HEK293 (cell line): ENCODE results near the gene AAR2.

Source experiments
- CTCF ChIA-PET: fragments of 350-600 bp; formaldehyde crosslinking; extraction: SDS; loops from one replicate; lab custom pipeline; 2021; ENCODE audit warnings: antibody characterized with exemption; lab: Yijun Ruan, JAX
- POLR2A ChIA-PET: fragments of 300-600 bp; formaldehyde crosslinking; extraction: SDS; loops from one replicate; lab custom pipeline; 2020; ENCODE audit warnings: antibody characterized with exemption, inconsistent platforms; lab: Yijun Ruan, JAX
- H3K27ac ChIP-seq: fragments of 200-500 bp; sonication (Bioruptor generic); 2 replicates; pipeline ENCODE4 v1.5.1; 2014; ENCODE audit warnings: low read depth, low read length, control low read depth, inconsistent platforms; ENCODE audit errors: extremely low read depth
- H3K36me3 ChIP-seq, 2 experiments: fragments of 200-500 bp in 1 of 2; sonication (Bioruptor generic) in 1 of 2; 1 replicate in 1 of 2; 2 replicates in 1 of 2; pipeline ENCODE4 v1.5.1; 2014 to 2017; ENCODE audit warnings: inconsistent platforms in 2 of 2, low read length in 2 of 2; ENCODE audit not compliant: control insufficient read depth in 2 of 2, insufficient read depth in 1 of 2
- H3K4me1 ChIP-seq: fragments of 200-500 bp; sonication (Bioruptor generic); 2 replicates; pipeline ENCODE4 v1.5.1; 2014; ENCODE audit warnings: mild to moderate bottlenecking, low read length, inconsistent platforms; ENCODE audit not compliant: control insufficient read depth, insufficient read depth
- H3K4me3 ChIP-seq: 2 replicates; pipeline ENCODE4 v1.5.1; 2011; ENCODE audit warnings: low read depth, mild to moderate bottlenecking, control low read depth, low read length, moderate library complexity
- H3K9me3 ChIP-seq: fragments of 200-500 bp; sonication (Bioruptor generic); 2 replicates; pipeline ENCODE4 v1.5.1; 2014; ENCODE audit warnings: low read depth, low read length, inconsistent platforms; ENCODE audit not compliant: control insufficient read depth, insufficient read depth
- GLI4 ChIP-seq: fragments of 450-650 bp; formaldehyde crosslinking; IDR thresholded peaks from 2 replicates; pipeline ENCODE4 v1.5.1; 2016; ENCODE audit warnings: missing biosample characterization, missing genetic modification characterization
- GLIS2 ChIP-seq: fragments of 450-650 bp; formaldehyde crosslinking; IDR thresholded peaks from 2 replicates; pipeline ENCODE4 v1.5.1; 2016; ENCODE audit warnings: missing biosample characterization, missing genetic modification characterization
- MZF1 ChIP-seq: fragments of 450-650 bp; formaldehyde crosslinking; IDR thresholded peaks from 2 replicates; pipeline ENCODE4 v1.5.1; 2017; ENCODE audit warnings: missing biosample characterization, missing genetic modification characterization, borderline replicate concordance
- SCRT2 ChIP-seq: fragments of 450-650 bp; formaldehyde crosslinking; IDR thresholded peaks from 2 replicates; pipeline ENCODE4 v1.5.1; 2016; ENCODE audit warnings: missing biosample characterization, missing genetic modification characterization
- SP2 ChIP-seq: fragments of 450-650 bp; formaldehyde crosslinking; IDR thresholded peaks from 2 replicates; pipeline ENCODE4 v1.5.1; 2016; ENCODE audit warnings: missing biosample characterization, missing genetic modification characterization
- SP3 ChIP-seq: fragments of 450-650 bp; formaldehyde crosslinking; IDR thresholded peaks from 2 replicates; pipeline ENCODE4 v1.5.1; 2016; ENCODE audit warnings: missing biosample characterization, missing genetic modification characterization
- TSHZ1 ChIP-seq: fragments of 450-650 bp; formaldehyde crosslinking; IDR thresholded peaks from 2 replicates; pipeline ENCODE4 v1.5.1; 2016; ENCODE audit warnings: missing biosample characterization, missing genetic modification characterization, borderline replicate concordance
- ZFP3 ChIP-seq: fragments of 450-650 bp; formaldehyde crosslinking; IDR thresholded peaks from 2 replicates; pipeline ENCODE4 v1.5.1; 2016; ENCODE audit warnings: low read depth, missing biosample characterization, missing genetic modification characterization
- ZNF10 ChIP-seq: fragments of 450-650 bp; formaldehyde crosslinking; IDR thresholded peaks from 2 replicates; pipeline ENCODE4 v1.5.1; 2017; ENCODE audit warnings: missing biosample characterization, missing genetic modification characterization
- ZNF16 ChIP-seq: fragments of 450-650 bp; formaldehyde crosslinking; IDR thresholded peaks from 2 replicates; pipeline ENCODE4 v1.5.1; 2016; ENCODE audit warnings: low read depth, missing biosample characterization, missing genetic modification characterization
- ZNF184 ChIP-seq: fragments of 450-650 bp; IDR thresholded peaks from 2 replicates; pipeline ENCODE4 v1.5.1; 2018; ENCODE audit warnings: missing biosample characterization, mild to moderate bottlenecking, missing genetic modification characterization
- ZNF280D ChIP-seq: fragments of 450-650 bp; formaldehyde crosslinking; IDR thresholded peaks from 2 replicates; pipeline ENCODE4 v1.5.1; 2016; ENCODE audit warnings: missing biosample characterization, missing genetic modification characterization
- ZNF449 ChIP-seq: fragments of 450-650 bp; formaldehyde crosslinking; IDR thresholded peaks from 2 replicates; pipeline ENCODE4 v1.5.1; 2017; ENCODE audit warnings: missing biosample characterization, mild to moderate bottlenecking, missing genetic modification characterization, moderate library complexity
- ZNF510 ChIP-seq: fragments of 450-650 bp; formaldehyde crosslinking; IDR thresholded peaks from 2 replicates; pipeline ENCODE4 v1.5.1; 2018; ENCODE audit warnings: mild to moderate bottlenecking, missing genetic modification characterization, missing biosample characterization; ENCODE audit not compliant: insufficient replicate concordance
- ZNF530 ChIP-seq: fragments of 450-650 bp; formaldehyde crosslinking; IDR thresholded peaks from 2 replicates; pipeline ENCODE4 v1.5.1; 2016; ENCODE audit warnings: low read depth, missing biosample characterization, missing genetic modification characterization
- ZNF560 ChIP-seq: fragments of 450-650 bp; formaldehyde crosslinking; IDR thresholded peaks from 2 replicates; pipeline ENCODE4 v1.5.1; 2017; ENCODE audit warnings: missing biosample characterization, missing genetic modification characterization, borderline replicate concordance
- ZNF580 ChIP-seq: fragments of 450-650 bp; formaldehyde crosslinking; IDR thresholded peaks from 2 replicates; pipeline ENCODE4 v1.5.1; 2016; ENCODE audit warnings: missing biosample characterization, missing genetic modification characterization
- ZNF596 ChIP-seq: fragments of 450-650 bp; IDR thresholded peaks from 2 replicates; pipeline ENCODE4 v1.5.0; 2018; ENCODE audit warnings: missing biosample characterization, mild to moderate bottlenecking, missing genetic modification characterization, moderate library complexity
- ZNF654 ChIP-seq: fragments of 450-650 bp; formaldehyde crosslinking; IDR thresholded peaks from 2 replicates; pipeline ENCODE4 v1.5.1; 2016; ENCODE audit warnings: low read depth, missing biosample characterization, missing genetic modification characterization
- ZNF776 ChIP-seq: fragments of 450-650 bp; formaldehyde crosslinking; IDR thresholded peaks from 2 replicates; pipeline ENCODE4 v1.5.0; 2017; ENCODE audit warnings: missing biosample characterization, missing genetic modification characterization, borderline replicate concordance
- ZSCAN23 ChIP-seq: fragments of 450-650 bp; formaldehyde crosslinking; IDR thresholded peaks from 2 replicates; pipeline ENCODE4 v1.5.1; 2016; ENCODE audit warnings: missing biosample characterization, missing genetic modification characterization

The AAR2 gene

GRCh38 chr20:36240076-36240475, 3.8 kb downstream of the AAR2 start:
- H3K4me3 ChIP-seq: no peak overlapping the region
- no peak overlapping the region for H3K27ac ChIP-seq
- peaks cover 26 to 72% of the 10 kb centered on the region in 2 experiments for H3K36me3 ChIP-seq
- ChIA-PET CTCF (interaction anchor here (1.4 kb wide), 1 partner anchor 199 kb away, joined by 4 read pairs; no protein-coding TSS in a partner anchor), POLR2A (interaction anchor here (0.5 to 1.6 kb wide), 2 partner anchors 10 to 280 kb away, joined by 3 to 4 read pairs; no protein-coding TSS in a partner anchor)
- no peaks in the 10 kb centered on the region for H3K9me3 ChIP-seq
- TF ChIP-seq GLIS2 (no peak), ZSCAN23 (no peak), ZNF10 (tag by site-specific recombination) (no peak), ZNF16 (no peak), ZNF580 (tag by site-specific recombination) (no peak), ZFP3 (tag by site-specific recombination) (no peak), TSHZ1 (tag by site-specific recombination) (no peak), ZNF280D (tag by site-specific recombination) (no peak)
- 0 out of 2 replicates have a peak, but pooled peaks cover 2% of the 10 kb centered on the region for H3K4me1 ChIP-seq

GRCh38 chr20:36241678-36242077, 5.4 kb downstream of the AAR2 start:
- 0 out of 2 replicates have a peak, but pooled peaks cover 2% of the 10 kb centered on the region for H3K4me1 ChIP-seq
- H3K27ac ChIP-seq: no peak overlapping the region
- no peak overlapping the region for H3K4me3 ChIP-seq
- H3K9me3 ChIP-seq: no peaks in the 10 kb centered on the region
- POLR2A ChIA-PET: interaction anchor here (0.7 kb wide), 1 partner anchor 226 kb away, joined by 7 read pairs; no protein-coding TSS in a partner anchor
- H3K36me3 ChIP-seq: peaks cover 28 to 88% of the 10 kb centered on the region in 2 experiments
- TF ChIP-seq ZNF510 (no peak), SCRT2 (tag by site-specific recombination) (peak; percentile 70), ZNF560 (tag by site-specific recombination) (no peak), MZF1 (no peak), ZNF184 (no peak), SP2 (tag by site-specific recombination) (no peak)
- TF ChIP-seq, all 188 proteins: peak for 1
- CTCF ChIA-PET: interaction anchor here (0.6 to 1.0 kb wide), 4 partner anchors 8 to 316 kb away, joined by 3 to 7 read pairs (median 5); no protein-coding TSS in a partner anchor

GRCh38 chr20:36243726-36244125, 7.4 kb downstream of the AAR2 start:
- POLR2A ChIA-PET: no interaction called here
- Histone ChIP-seq H3K4me3 (no peak overlapping the region), H3K36me3 (peaks cover 35 to 99% of the 10 kb centered on the region in 2 experiments), H3K27ac (no peak overlapping the region), H3K4me1 (0 out of 2 replicates have a peak, but pooled peaks cover 2% of the 10 kb centered on the region), H3K9me3 (no peaks in the 10 kb centered on the region)
- TF ChIP-seq ZNF596 (tag by site-specific recombination): no peak
- TF ChIP-seq ZNF530 (tag by site-specific recombination): no peak
- no peak for TF ChIP-seq GLI4 (tag by site-specific recombination)
- TF ChIP-seq ZNF449: no peak
- no peak for TF ChIP-seq ZNF654 (tag by site-specific recombination)
- TF ChIP-seq ZNF776: no peak
- TF ChIP-seq SP3 (tag by site-specific recombination): no peak
- CTCF ChIA-PET: no interaction called here
